OCI-LY1 (cell line): ENCODE measurements around the gene SEZ6.

Source experiments
- CTCF ChIP-seq: fragments of 200-600 bp; sonication (generic), shearing (Covaris generic); IDR thresholded peaks from 2 replicates; pipeline ENCODE4 v1.5.1; 2017; ENCODE audit warnings: mild to moderate bottlenecking, antibody characterized with exemption, low read length, moderate library complexity, mixed read lengths
- EZH2 ChIP-seq: fragments of 200-600 bp; sonication (generic), shearing (Covaris generic); IDR thresholded peaks from 2 replicates; pipeline ENCODE4 v1.8.0; 2017; ENCODE audit warnings: borderline replicate concordance, mixed run types, mild to moderate bottlenecking, antibody characterized with exemption, low read length, moderate library complexity, mixed read lengths

GRCh38 chr17:28916302-28916934 is 89.4 kb downstream of the SEZ6 start:
- no peak for TF ChIP-seq EZH2
- TF ChIP-seq CTCF, result peak; percentile 70
